GM12878 (cell line): ENCODE results near the gene SFMBT1. TPM values are rescaled to one million over a fixed set of nuclear protein-coding genes. Genes with fewer than 3 reads are reported as not detected.

ENCODE experiments used
- ATAC-seq: fragments of 200-7000 bp; cut with Tn5 transposase; 3 replicates; pipeline ENCODE4 v1.9.1; 2020; ENCODE audit warnings: mild to moderate bottlenecking, moderate library complexity
- BruUV-seq: library from RNA; stranded (reverse); fragments of 400-500 nt; replicated peaks from 2 replicates; lab custom pipeline; 2021; lab: Mats Ljungman, UMichigan
- CTCF ChIA-PET: fragments of 300-600 bp; sonication (Branson Sonifier 250); formaldehyde crosslinking; extraction: SDS; loops from one replicate; lab custom pipeline; 2021; ENCODE audit warnings: inconsistent platforms; lab: Yijun Ruan, JAX
- POLR2A ChIA-PET: fragments of 350-600 bp; formaldehyde crosslinking; extraction: SDS; loops from one replicate; lab custom pipeline; 2021; ENCODE audit warnings: inconsistent platforms; lab: Charles Lee
- RAD21 ChIA-PET: fragments of 300-600 bp; sonication (Branson Sonifier 250); formaldehyde crosslinking; loops from one replicate; lab custom pipeline; 2023; ENCODE audit warnings: antibody characterized with exemption; ENCODE audit not compliant: unreplicated experiment; lab: Charles Lee
- SMC1A ChIA-PET: fragments of 300-600 bp; sonication (Branson Sonifier 250); formaldehyde crosslinking; loops from one replicate; lab custom pipeline; 2023; ENCODE audit not compliant: unreplicated experiment, uncharacterized antibody; lab: Charles Lee
- DNase-seq: peaks from one replicate; pipeline ENCODE4 v3.0.0-alpha.2; 2011; ENCODE audit warnings: low read depth, low spot score
- FAIRE-seq: peaks from 3 replicates; lab custom pipeline; 2011; peaks lifted over from hg19 to GRCh38; lab: Jason Lieb, UNC
- H2AFZ ChIP-seq: 2 replicates; pipeline ENCODE4 v1.6.0; 2011; ENCODE audit warnings: low read depth, low read length, control low read depth; ENCODE audit not compliant: control insufficient read depth
- H3K27ac ChIP-seq: 2 replicates; pipeline ENCODE4 v1.5.1; 2011; ENCODE audit warnings: control low read depth; ENCODE audit not compliant: control insufficient read depth, insufficient read depth
- H3K27me3 ChIP-seq, 2 experiments: replicated peaks in 1 of 2; 2 replicates each; pipeline versions ENCODE4 v1.6.0 to v1.6.1; 2011; ENCODE audit warnings: low read length in 1 of 2; ENCODE audit not compliant: control insufficient read depth in 2 of 2, insufficient read depth in 2 of 2
- H3K36me3 ChIP-seq, 2 experiments: 2 replicates each; pipeline ENCODE4 v1.5.1; 2011; ENCODE audit warnings: low read length in 1 of 2; ENCODE audit not compliant: control insufficient read depth in 2 of 2, insufficient read depth in 2 of 2
- H3K4me1 ChIP-seq: 2 replicates; pipeline ENCODE4 v1.6.1; 2011; ENCODE audit warnings: mild to moderate bottlenecking, low read length, moderate library complexity, mixed read lengths; ENCODE audit not compliant: control insufficient read depth, insufficient read depth
- H3K4me2 ChIP-seq: 2 replicates; pipeline ENCODE4 v1.6.0; 2011; ENCODE audit warnings: control low read depth; ENCODE audit not compliant: control insufficient read depth, insufficient read depth
- H3K4me3 ChIP-seq: fragments of 200-600 bp; sonication (generic); 2 replicates; pipeline ENCODE4 v1.5.1; 2016
- H3K79me2 ChIP-seq: 2 replicates; pipeline ENCODE4 v1.6.0; 2011; ENCODE audit warnings: low read length; ENCODE audit not compliant: control insufficient read depth, insufficient read depth
- H3K9ac ChIP-seq: 2 replicates; pipeline ENCODE4 v1.8.0; 2011; ENCODE audit warnings: low read length, control low read depth, mixed read lengths; ENCODE audit not compliant: control insufficient read depth, insufficient read depth
- H3K9me3 ChIP-seq: replicated peaks from 3 replicates; pipeline ENCODE4 v1.5.1; 2011; ENCODE audit warnings: mild to moderate bottlenecking, low read length; ENCODE audit not compliant: control insufficient read depth, insufficient read depth
- H4K20me1 ChIP-seq: 2 replicates; pipeline ENCODE4 v1.6.0; 2011; ENCODE audit not compliant: control insufficient read depth, insufficient read depth
- BRCA1 ChIP-seq: IDR thresholded peaks from 2 replicates; pipeline ENCODE4 v1.6.1; 2011; ENCODE audit warnings: low read depth, low read length, improper control_type of control experiment
- GATAD2B ChIP-seq: fragments of 450-650 bp; conservative IDR thresholded peaks from 2 replicates; pipeline ENCODE4 v1.6.1; 2017; ENCODE audit warnings: low read depth, mild to moderate bottlenecking, moderate library complexity
- HDAC2 ChIP-seq: fragments of 200-600 bp; sonication (generic); IDR thresholded peaks from 2 replicates; pipeline ENCODE4 v1.6.1; 2017
- LARP7 ChIP-seq: fragments of 450-650 bp; IDR thresholded peaks from 2 replicates; pipeline ENCODE4 v1.6.1; 2017; ENCODE audit warnings: mild to moderate bottlenecking
- MEF2B ChIP-seq: fragments of 450-650 bp; IDR thresholded peaks from 2 replicates; pipeline ENCODE4 v1.6.1; 2018; ENCODE audit warnings: mild to moderate bottlenecking, moderate library complexity; ENCODE audit not compliant: partially characterized antibody, poor library complexity, severe bottlenecking
- NR2F1 ChIP-seq: fragments of 450-650 bp; conservative IDR thresholded peaks from 2 replicates; pipeline ENCODE4 v1.6.1; 2017; ENCODE audit warnings: mild to moderate bottlenecking
- POLR2AphosphoS2 ChIP-seq: IDR thresholded peaks from 2 replicates; pipeline ENCODE4 v1.6.1; 2011; ENCODE audit warnings: low read depth, mild to moderate bottlenecking, low read length, improper control_type of control experiment, moderate library complexity
- SMARCA5 ChIP-seq: fragments of 450-650 bp; IDR thresholded peaks from 2 replicates; pipeline ENCODE4 v1.6.1; 2017; ENCODE audit warnings: mild to moderate bottlenecking
- YBX1 ChIP-seq: fragments of 450-650 bp; IDR thresholded peaks from 2 replicates; pipeline ENCODE4 v1.6.1; 2016; ENCODE audit warnings: antibody characterized with exemption
- ZNF592 ChIP-seq: fragments of 450-650 bp; IDR thresholded peaks from 2 replicates; pipeline ENCODE4 v1.6.1; 2017; ENCODE audit warnings: mild to moderate bottlenecking, moderate library complexity
- WGBS: methylation state at CpG from one replicate; pipeline ENCODE4 v1.1.6; 2016; ENCODE audit warnings: low lambda C conversion rate; ENCODE audit not compliant: insufficient replicate concordance, insufficient coverage; ENCODE audit errors: missing lambda C conversion rate; 5-methylcytosine and 5-hydroxymethylcytosine counted together
- in situ Hi-C: fragments of 300-500 bp; cut with MboI; formaldehyde crosslinking; loops from 9 replicates; pipeline ENCODE4 v1.14.3; 2018; ENCODE audit warnings: mixed read lengths
- intact Hi-C: fragments of 100-400 bp; cut with micrococcal nuclease; formaldehyde crosslinking; loops from one replicate; pipeline ENCODE4 v1.14.2; 2022; ENCODE audit not compliant: unreplicated experiment
- polyA plus RNA-seq, 11 experiments: library from polyadenylated mRNA; depleted of rRNA in 4 of 11; unstranded in 6 of 11; stranded (reverse) in 5 of 11; fragments of >200 nt; fragmentation: Nextera tagmentation in 4 of 11; fragmentation: Illumina TruSeq in 1 of 11; extraction: Ambion mirVana in 4 of 11; extraction: Trizol in 1 of 11; gene quantifications; 1 replicate in 1 of 11; 2 replicates in 10 of 11; pipeline versions ENCODE4 v1.2.1 to v1.2.3, GENCODE V29; 2011 to 2016; ENCODE audit warnings: inconsistent platforms in 2 of 11, missing spikeins in 2 of 11, low read depth in 1 of 11
- total RNA-seq, 4 experiments: library from RNA; depleted of rRNA in 3 of 4; stranded (reverse); fragments of >200 nt in 3 of 4; fragmentation: Illumina TruSeq in 1 of 4; extraction: Trizol in 1 of 4; gene quantifications; 2 replicates each; pipeline versions ENCODE4 v1.2.1 to v1.2.3, GENCODE V29; 2013 to 2021
- TF ChIP-seq, protein P1 (sequence below): IDR thresholded peaks from 2 replicates; pipeline ENCODE4 v1.6.1; 2011; ENCODE audit warnings: low read depth, mild to moderate bottlenecking, low read length, moderate library complexity, borderline replicate concordance; ENCODE audit errors: extremely low read depth
- TF ChIP-seq, protein P2 (sequence below): IDR thresholded peaks from 2 replicates; pipeline ENCODE4 v1.6.1; 2011; ENCODE audit warnings: mild to moderate bottlenecking, low read depth, low read length, moderate library complexity; ENCODE audit not compliant: insufficient replicate concordance

Gene SFMBT1
- total and polyA plus RNA-seq, 10 of the 15 experiments (the other 5 are each of a cell fraction or from before 2014, with no cell fraction given) = 3.2 to 19.5 (median 11.4) TPM

- BruUV-seq = no TSS peak
- 68% methylated on average over 9 of the region's 9 CpGs for WGBS
- H3K9me3 ChIP-seq = no peaks in the 10 kb centered on the region
- no peak overlapping the region for H3K4me3 ChIP-seq
- no peak overlapping the region for H3K9ac ChIP-seq
- CTCF ChIA-PET = no interaction called here
- no peak overlapping the region for H3K27ac ChIP-seq
- intact Hi-C loops (loop anchor here (5.0 kb wide), 1 partner anchor 178 kb away; the partner anchor contains the start of gene STIMATE), in situ Hi-C loops (loop anchor here (5.0 to 10.0 kb wide), 2 partner anchors 230 to 328 kb away; no protein-coding TSS in a partner anchor)
- H3K36me3 ChIP-seq = no peaks in the 10 kb centered on the region
- FAIRE-seq = no peak
- H4K20me1 ChIP-seq = no peaks in the 10 kb centered on the region
- POLR2A ChIA-PET = no interaction called here
- DNase-seq = no peak
- peaks cover 9% of the 10 kb centered on the region for H3K4me1 ChIP-seq
- no peak for ATAC-seq
- no peaks in the 10 kb centered on the region for H3K27me3 ChIP-seq
- SMC1A ChIA-PET = interaction anchor here (2.0 kb wide), 1 partner anchor 27 kb away, joined by 6 read pairs; no protein-coding TSS in a partner anchor
- H2AFZ ChIP-seq = no peak overlapping the region
- TF ChIP-seq GATAD2B (no peak), ZNF592 (no peak), BRCA1 (no peak), YBX1 (no peak), SMARCA5 (no peak), POLR2AphosphoS2 (no peak), NR2F1 (no peak), LARP7 (no peak), HDAC2 (no peak), MEF2B (no peak)
- TF ChIP-seq, protein P1, sequence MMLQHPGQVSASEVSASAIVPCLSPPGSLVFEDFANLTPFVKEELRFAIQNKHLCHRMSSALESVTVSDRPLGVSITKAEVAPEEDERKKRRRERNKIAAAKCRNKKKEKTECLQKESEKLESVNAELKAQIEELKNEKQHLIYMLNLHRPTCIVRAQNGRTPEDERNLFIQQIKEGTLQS = no peak
- TF ChIP-seq, protein P2, sequence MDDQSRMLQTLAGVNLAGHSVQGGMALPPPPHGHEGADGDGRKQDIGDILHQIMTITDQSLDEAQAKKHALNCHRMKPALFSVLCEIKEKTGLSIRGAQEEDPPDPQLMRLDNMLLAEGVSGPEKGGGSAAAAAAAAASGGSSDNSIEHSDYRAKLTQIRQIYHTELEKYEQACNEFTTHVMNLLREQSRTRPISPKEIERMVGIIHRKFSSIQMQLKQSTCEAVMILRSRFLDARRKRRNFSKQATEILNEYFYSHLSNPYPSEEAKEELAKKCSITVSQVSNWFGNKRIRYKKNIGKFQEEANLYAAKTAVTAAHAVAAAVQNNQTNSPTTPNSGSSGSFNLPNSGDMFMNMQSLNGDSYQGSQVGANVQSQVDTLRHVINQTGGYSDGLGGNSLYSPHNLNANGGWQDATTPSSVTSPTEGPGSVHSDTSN = no peak
- H3K4me2 ChIP-seq = no peak overlapping the region
- no peaks in the 10 kb centered on the region for H3K79me2 ChIP-seq
- RAD21 ChIA-PET = no interaction called here
Observed at GRCh38 chr3:53074761-53075742, 29.2 kb upstream of the SFMBT1 start.
